Measurements from ENCODE around the gene FAM149B1. TPM values are rescaled to one million over a fixed set of nuclear protein-coding genes. Genes with fewer than 3 reads are reported as not detected.

The FAM149B1 gene
- total and polyA plus RNA-seq, 2 of the 13 experiments (the other 11 are each of a cell fraction or from before 2014, with no cell fraction given): 9.3 to 16.8 TPM

GRCh38 chr10:73228247-73228646, 60.3 kb downstream of the FAM149B1 start (continued):
- no peak for TF ChIP-seq SNAPC4 (CRISPR knock-in tag; IDR thresholded peaks at IDR 0.05)

GRCh38 chr10:73229567-73229966, 61.6 kb downstream of the FAM149B1 start:
- intact Hi-C loops (cut with micrococcal nuclease; ENCODE audit: unreplicated experiment): no loop called here
- POLR2A ChIA-PET: no interaction called here
- WGBS (ENCODE audit: low lambda C conversion rate): 98% methylated on average over 6 of the region's 6 CpGs
- ATAC-seq: no peak
- in situ Hi-C loops (cut with HindIII; ENCODE audit: extremely low pct_ligation_motif_present, low pct_unique_long_range_greater_than_20kb): no loop called here
- Histone ChIP-seq H3K27me3 (ENCODE audit: control insufficient read depth in 1 of 2, insufficient read depth in 2 of 2, low read length in 2 of 2) (no peaks in the 10 kb centered on the region), H3K4me3 (replicated peaks in 1 of 3; ENCODE audit: insufficient read depth in 1 of 3, low read depth in 2 of 3, low read length in 3 of 3) (no peak overlapping the region), H4K20me1 (ENCODE audit: insufficient read depth, low read length) (no peaks in the 10 kb centered on the region), H3K27ac (ENCODE audit: extremely low read length, insufficient read depth, low read length) (no peak overlapping the region), H3K4me1 (ENCODE audit: insufficient read depth, low read length) (no peaks in the 10 kb centered on the region), H3K4me2 (ENCODE audit: low read depth, low read length) (no peak overlapping the region), H3K79me2 (ENCODE audit: insufficient read depth, low read length) (no peaks in the 10 kb centered on the region), H3K9ac (ENCODE audit: insufficient read depth, low read depth, low read length) (no peak overlapping the region), H3K9me3 (ENCODE audit: low read length) (no peaks in the 10 kb centered on the region), H2AFZ (ENCODE audit: low read length) (no peak overlapping the region), H3K36me3 (replicated peaks in 1 of 2; ENCODE audit: control insufficient read depth in 1 of 2, insufficient read depth in 2 of 2, low read length in 2 of 2) (peaks cover 1 to 11% of the 10 kb centered on the region in 2 experiments; a peak in 3 of 5 replicates)
- no TSS peak for BruUV-seq (replicated peaks)
- DNase-seq (ENCODE audit: low spot score): no peak
- FAIRE-seq: no peak
- CTCF ChIA-PET (ENCODE audit: low intra/inter-chr PET ratio, low total read pairs): no interaction called here
- no peak for TF ChIP-seq CSRNP2 (CRISPR knock-in tag; conservative IDR thresholded peaks at IDR 0.05; ENCODE audit: low read depth)
- no peak for TF ChIP-seq RBM22 (optimal IDR thresholded peaks at IDR 0.05; ENCODE audit: low read length)
- no peak for TF ChIP-seq ZNF30 (CRISPR knock-in tag; IDR thresholded peaks at IDR 0.05)
- TF ChIP-seq FOXO1 (CRISPR knock-in tag; IDR thresholded peaks at IDR 0.05): no peak
- TF ChIP-seq, protein P1, sequence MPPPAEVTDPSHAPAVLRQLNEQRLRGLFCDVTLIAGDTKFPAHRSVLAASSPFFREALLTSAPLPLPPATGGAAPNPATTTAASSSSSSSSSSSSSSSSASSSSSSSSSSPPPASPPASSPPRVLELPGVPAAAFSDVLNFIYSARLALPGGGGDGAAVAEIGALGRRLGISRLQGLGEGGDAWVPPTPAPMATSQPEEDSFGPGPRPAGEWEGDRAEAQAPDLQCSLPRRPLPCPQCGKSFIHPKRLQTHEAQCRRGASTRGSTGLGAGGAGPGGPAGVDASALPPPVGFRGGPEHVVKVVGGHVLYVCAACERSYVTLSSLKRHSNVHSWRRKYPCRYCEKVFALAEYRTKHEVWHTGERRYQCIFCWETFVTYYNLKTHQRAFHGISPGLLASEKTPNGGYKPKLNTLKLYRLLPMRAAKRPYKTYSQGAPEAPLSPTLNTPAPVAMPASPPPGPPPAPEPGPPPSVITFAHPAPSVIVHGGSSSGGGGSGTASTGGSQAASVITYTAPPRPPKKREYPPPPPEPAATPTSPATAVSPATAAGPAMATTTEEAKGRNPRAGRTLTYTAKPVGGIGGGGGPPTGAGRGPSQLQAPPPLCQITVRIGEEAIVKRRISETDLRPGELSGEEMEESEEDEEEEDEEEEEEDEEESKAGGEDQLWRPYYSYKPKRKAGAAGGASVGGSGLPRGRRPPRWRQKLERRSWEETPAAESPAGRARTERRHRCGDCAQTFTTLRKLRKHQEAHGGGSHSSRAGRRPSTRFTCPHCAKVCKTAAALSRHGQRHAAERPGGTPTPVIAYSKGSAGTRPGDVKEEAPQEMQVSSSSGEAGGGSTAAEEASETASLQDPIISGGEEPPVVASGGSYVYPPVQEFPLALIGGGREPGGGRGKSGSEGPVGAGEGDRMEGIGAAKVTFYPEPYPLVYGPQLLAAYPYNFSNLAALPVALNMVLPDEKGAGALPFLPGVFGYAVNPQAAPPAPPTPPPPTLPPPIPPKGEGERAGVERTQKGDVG (CRISPR knock-in tag; IDR thresholded peaks at IDR 0.05; ENCODE audit: borderline replicate concordance): no peak
- no peak for TF ChIP-seq ZNF564 (CRISPR knock-in tag; IDR thresholded peaks at IDR 0.05)
- no peak for TF ChIP-seq JARID2 (CRISPR knock-in tag; IDR thresholded peaks at IDR 0.05; ENCODE audit: insufficient replicate concordance)
- no peak for TF ChIP-seq PAWR (CRISPR knock-in tag; IDR thresholded peaks at IDR 0.05; ENCODE audit: borderline replicate concordance)
- TF ChIP-seq CREB1 (IDR thresholded peaks at IDR 0.05): no peak
- TF ChIP-seq CREB1 (CRISPR knock-in tag; IDR thresholded peaks at IDR 0.05): no peak
- no peak for TF ChIP-seq XRCC5 (optimal IDR thresholded peaks at IDR 0.05; ENCODE audit: low read length)
- no peak for TF ChIP-seq MLX (CRISPR knock-in tag; IDR thresholded peaks at IDR 0.05)
- no peak for TF ChIP-seq ZNF335 (CRISPR knock-in tag; IDR thresholded peaks at IDR 0.05)

Measured in HepG2 (cell line).